ENCODE data around the gene RALB.
"Not testable (repeated sequence)": the region's sequence is repeated elsewhere in the genome, so short reads cannot be mapped to it uniquely, and the experiment has no call there.

Gene RALB

GRCh38 chr2:120233292-120233691, 19.4 kb upstream of the RALB start:
- H3K9ac ChIP-seq (ENCODE audit: low read length): no peak overlapping the region
- H2AK5ac ChIP-seq (ENCODE audit: low read length, severe bottlenecking): no peak overlapping the region
- H3K23ac ChIP-seq (ENCODE audit: low read length in 2 of 2): no peak overlapping the region
- H3K18ac ChIP-seq (ENCODE audit: low read depth in 1 of 2, low read length in 2 of 2): no peak overlapping the region
- H3K27me3 ChIP-seq (ENCODE audit: control insufficient read depth in 1 of 2, insufficient read depth in 1 of 2, low read length in 2 of 2): no peaks in the 10 kb centered on the region
- H3K4me2 ChIP-seq (ENCODE audit: low read length, poor library complexity, severe bottlenecking): no peak overlapping the region
- no peak overlapping the region for H2BK120ac ChIP-seq (ENCODE audit: low read depth, low read length)
- no peak overlapping the region for H2BK15ac ChIP-seq (ENCODE audit: low read depth, poor library complexity, severe bottlenecking)
- H2BK12ac ChIP-seq (ENCODE audit: low read length in 2 of 2): no peak overlapping the region
- no peaks in the 10 kb centered on the region for H3K36me3 ChIP-seq (ENCODE audit: control insufficient read depth in 1 of 2, insufficient read depth in 2 of 2, low read depth in 1 of 2, low read length in 2 of 2)
- H2BK5ac ChIP-seq (ENCODE audit: low read depth, low read length, poor library complexity, severe bottlenecking): no peak overlapping the region
- H3K9me3 ChIP-seq (ENCODE audit: control insufficient read depth, low read length): no peaks in the 10 kb centered on the region
- DNase-seq: no peak
- no peak overlapping the region for H4K91ac ChIP-seq (ENCODE audit: low read length)
- H3K27ac ChIP-seq (ENCODE audit: low read length, poor library complexity, severe bottlenecking): no peak overlapping the region
- no peak overlapping the region for H4K8ac ChIP-seq (ENCODE audit: low read length)
- 80% methylated on average over 5 of the region's 5 CpGs for WGBS
- peaks cover 14% of the 10 kb centered on the region for H3K4me1 ChIP-seq (ENCODE audit: control insufficient read depth, insufficient read depth, low read depth, low read length)
- no peak overlapping the region for H2AFZ ChIP-seq (ENCODE audit: low read depth, low read length)
- H3K4me3 ChIP-seq (ENCODE audit: insufficient read depth in 1 of 2, low read depth in 1 of 2, low read length in 2 of 2): no peak overlapping the region
- no peak overlapping the region for H3K4ac ChIP-seq (ENCODE audit: low read depth in 1 of 2, low read length in 2 of 2)
- H3K79me1 ChIP-seq (replicated peaks; ENCODE audit: low read length, poor library complexity, severe bottlenecking): no peaks in the 10 kb centered on the region
- no peak overlapping the region for H3K14ac ChIP-seq (ENCODE audit: low read length in 2 of 2)

GRCh38 chr2:120235158-120235557, 17.5 kb upstream of the RALB start:
- not testable (repeated sequence) for H3K4ac ChIP-seq (ENCODE audit: low read depth in 1 of 2, low read length in 2 of 2); H3K79me1 ChIP-seq (replicated peaks; ENCODE audit: low read length, poor library complexity, severe bottlenecking)

GRCh38 chr2:120235681-120236080, 17.0 kb upstream of the RALB start:
- no peak overlapping the region for H4K91ac ChIP-seq (ENCODE audit: low read length)
- H3K9me3 ChIP-seq (ENCODE audit: control insufficient read depth, low read length): no peaks in the 10 kb centered on the region
- peaks cover 28% of the 10 kb centered on the region for H3K4me1 ChIP-seq (ENCODE audit: control insufficient read depth, insufficient read depth, low read depth, low read length)
- H3K4me3 ChIP-seq (ENCODE audit: insufficient read depth in 1 of 2, low read depth in 1 of 2, low read length in 2 of 2): no peak overlapping the region
- H2BK5ac ChIP-seq (ENCODE audit: low read depth, low read length, poor library complexity, severe bottlenecking): no peak overlapping the region
- no peak overlapping the region for H2BK120ac ChIP-seq (ENCODE audit: low read depth, low read length)
- no peak overlapping the region for H3K9ac ChIP-seq (ENCODE audit: low read length)
- H2BK12ac ChIP-seq (ENCODE audit: low read length in 2 of 2): no peak overlapping the region
- H3K36me3 ChIP-seq (ENCODE audit: control insufficient read depth in 1 of 2, insufficient read depth in 2 of 2, low read depth in 1 of 2, low read length in 2 of 2): no peaks in the 10 kb centered on the region
- no peak overlapping the region for H2BK15ac ChIP-seq (ENCODE audit: low read depth, poor library complexity, severe bottlenecking)
- 93% methylated on average over 6 of the region's 6 CpGs for WGBS
- H3K14ac ChIP-seq (ENCODE audit: low read length in 2 of 2): no peak overlapping the region
- no peak overlapping the region for H3K27ac ChIP-seq (ENCODE audit: low read length, poor library complexity, severe bottlenecking)
- no peak for DNase-seq
- no peaks in the 10 kb centered on the region for H3K79me1 ChIP-seq (replicated peaks; ENCODE audit: low read length, poor library complexity, severe bottlenecking)
- H2AFZ ChIP-seq (ENCODE audit: low read depth, low read length): no peak overlapping the region
- H3K18ac ChIP-seq (ENCODE audit: low read depth in 1 of 2, low read length in 2 of 2): no peak overlapping the region
- no peak overlapping the region for H3K23ac ChIP-seq (ENCODE audit: low read length in 2 of 2)
- no peaks in the 10 kb centered on the region for H3K27me3 ChIP-seq (ENCODE audit: control insufficient read depth in 1 of 2, insufficient read depth in 1 of 2, low read length in 2 of 2)
- no peak overlapping the region for H3K4ac ChIP-seq (ENCODE audit: low read depth in 1 of 2, low read length in 2 of 2)
- H4K8ac ChIP-seq (ENCODE audit: low read length): no peak overlapping the region
- H3K4me2 ChIP-seq (ENCODE audit: low read length, poor library complexity, severe bottlenecking): no peak overlapping the region
- no peak overlapping the region for H2AK5ac ChIP-seq (ENCODE audit: low read length, severe bottlenecking)

More at GRCh38 chr2:120235158-120235557, 17.5 kb upstream of the RALB start:
- 95% methylated on average over 2 of the region's 2 CpGs for WGBS
- not testable (repeated sequence) for H3K9me3 ChIP-seq (ENCODE audit: control insufficient read depth, low read length); H2BK5ac ChIP-seq (ENCODE audit: low read depth, low read length, poor library complexity, severe bottlenecking); H3K4me3 ChIP-seq (ENCODE audit: insufficient read depth in 1 of 2, low read depth in 1 of 2, low read length in 2 of 2); DNase-seq; H2AFZ ChIP-seq (ENCODE audit: low read depth, low read length); H2BK15ac ChIP-seq (ENCODE audit: low read depth, poor library complexity, severe bottlenecking); H4K8ac ChIP-seq (ENCODE audit: low read length); H2BK12ac ChIP-seq (ENCODE audit: low read length in 2 of 2); H2AK5ac ChIP-seq (ENCODE audit: low read length, severe bottlenecking); H3K36me3 ChIP-seq (ENCODE audit: control insufficient read depth in 1 of 2, insufficient read depth in 2 of 2, low read depth in 1 of 2, low read length in 2 of 2); H3K14ac ChIP-seq (ENCODE audit: low read length in 2 of 2); H3K18ac ChIP-seq (ENCODE audit: low read depth in 1 of 2, low read length in 2 of 2); H2BK120ac ChIP-seq (ENCODE audit: low read depth, low read length); H3K27me3 ChIP-seq (ENCODE audit: control insufficient read depth in 1 of 2, insufficient read depth in 1 of 2, low read length in 2 of 2); H3K27ac ChIP-seq (ENCODE audit: low read length, poor library complexity, severe bottlenecking); H3K9ac ChIP-seq (ENCODE audit: low read length); H3K4me2 ChIP-seq (ENCODE audit: low read length, poor library complexity, severe bottlenecking); H3K23ac ChIP-seq (ENCODE audit: low read length in 2 of 2); H4K91ac ChIP-seq (ENCODE audit: low read length)
- peaks cover 28% of the 10 kb centered on the region for H3K4me1 ChIP-seq (ENCODE audit: control insufficient read depth, insufficient read depth, low read depth, low read length)

- Histone ChIP-seq H3K4me2 (ENCODE audit: low read length, poor library complexity, severe bottlenecking) (no peak overlapping the region), H2BK15ac (ENCODE audit: low read depth, poor library complexity, severe bottlenecking) (no peak overlapping the region), H2BK5ac (ENCODE audit: low read depth, low read length, poor library complexity, severe bottlenecking) (no peak overlapping the region), H3K9ac (ENCODE audit: low read length) (no peak overlapping the region), H3K4me1 (ENCODE audit: control insufficient read depth, insufficient read depth, low read depth, low read length) (peaks cover 28% of the 10 kb centered on the region), H3K23ac (ENCODE audit: low read length in 2 of 2) (no peak overlapping the region), H3K4me3 (ENCODE audit: insufficient read depth in 1 of 2, low read depth in 1 of 2, low read length in 2 of 2) (no peak overlapping the region), H3K14ac (ENCODE audit: low read length in 2 of 2) (peak overlapping the region in 1 of 2 experiments; percentile 59), H3K4ac (ENCODE audit: low read depth in 1 of 2, low read length in 2 of 2) (no peak overlapping the region), H4K91ac (ENCODE audit: low read length) (no peak overlapping the region), H2AFZ (ENCODE audit: low read depth, low read length) (no peak overlapping the region), H3K18ac (ENCODE audit: low read depth in 1 of 2, low read length in 2 of 2) (no peak overlapping the region), H3K9me3 (ENCODE audit: control insufficient read depth, low read length) (no peaks in the 10 kb centered on the region), H3K36me3 (ENCODE audit: control insufficient read depth in 1 of 2, insufficient read depth in 2 of 2, low read depth in 1 of 2, low read length in 2 of 2) (no peaks in the 10 kb centered on the region), H3K27ac (ENCODE audit: low read length, poor library complexity, severe bottlenecking) (no peak overlapping the region), H2BK12ac (ENCODE audit: low read length in 2 of 2) (no peak overlapping the region), H3K79me1 (replicated peaks; ENCODE audit: low read length, poor library complexity, severe bottlenecking) (no peaks in the 10 kb centered on the region), H2BK120ac (ENCODE audit: low read depth, low read length) (no peak overlapping the region), H3K27me3 (ENCODE audit: control insufficient read depth in 1 of 2, insufficient read depth in 1 of 2, low read length in 2 of 2) (no peaks in the 10 kb centered on the region), H2AK5ac (ENCODE audit: low read length, severe bottlenecking) (no peak overlapping the region), H4K8ac (ENCODE audit: low read length) (no peak overlapping the region)
- no peak for DNase-seq
- WGBS: 94% methylated on average over 10 of the region's 10 CpGs
These were observed 16.3 kb upstream of the RALB start for GRCh38 chr2:120236316-120236715.

Data from mesenchymal stem cell (in vitro differentiated cells and primary cell).